Measurements from ENCODE around the gene A2ML1. TPM values are rescaled to one million over a fixed set of nuclear protein-coding genes. Genes with fewer than 3 reads are reported as not detected.

The A2ML1 gene
- total and polyA plus RNA-seq, 4 donors, result 0.04 to 1.1 (median 0.06) TPM; not detected in 1

- no peak for DNase-seq
- no peaks in the 10 kb centered on the region for H3K4me1 ChIP-seq (ENCODE audit: control insufficient read depth in 5 of 5, insufficient read depth in 5 of 5, low read length in 5 of 5)
- WGBS, 2 donors, result 74 to 76% methylated on average over 5 of the region's 5 CpGs
- H3K4me3 ChIP-seq, result no peak overlapping the region
- H3K9me3 ChIP-seq (ENCODE audit: control insufficient read depth in 4 of 4, insufficient read depth in 3 of 4, low read length in 3 of 4), result no peaks in the 10 kb centered on the region
- no peak overlapping the region for H3K9ac ChIP-seq (ENCODE audit: insufficient read depth in 1 of 2, low read length in 2 of 2)
- H3K27ac ChIP-seq (ENCODE audit: low read depth in 1 of 2, low read length in 1 of 2), result no peak overlapping the region
- TF ChIP-seq, protein P1, sequence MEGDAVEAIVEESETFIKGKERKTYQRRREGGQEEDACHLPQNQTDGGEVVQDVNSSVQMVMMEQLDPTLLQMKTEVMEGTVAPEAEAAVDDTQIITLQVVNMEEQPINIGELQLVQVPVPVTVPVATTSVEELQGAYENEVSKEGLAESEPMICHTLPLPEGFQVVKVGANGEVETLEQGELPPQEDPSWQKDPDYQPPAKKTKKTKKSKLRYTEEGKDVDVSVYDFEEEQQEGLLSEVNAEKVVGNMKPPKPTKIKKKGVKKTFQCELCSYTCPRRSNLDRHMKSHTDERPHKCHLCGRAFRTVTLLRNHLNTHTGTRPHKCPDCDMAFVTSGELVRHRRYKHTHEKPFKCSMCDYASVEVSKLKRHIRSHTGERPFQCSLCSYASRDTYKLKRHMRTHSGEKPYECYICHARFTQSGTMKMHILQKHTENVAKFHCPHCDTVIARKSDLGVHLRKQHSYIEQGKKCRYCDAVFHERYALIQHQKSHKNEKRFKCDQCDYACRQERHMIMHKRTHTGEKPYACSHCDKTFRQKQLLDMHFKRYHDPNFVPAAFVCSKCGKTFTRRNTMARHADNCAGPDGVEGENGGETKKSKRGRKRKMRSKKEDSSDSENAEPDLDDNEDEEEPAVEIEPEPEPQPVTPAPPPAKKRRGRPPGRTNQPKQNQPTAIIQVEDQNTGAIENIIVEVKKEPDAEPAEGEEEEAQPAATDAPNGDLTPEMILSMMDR (IDR thresholded peaks at IDR 0.05; ENCODE audit: control extremely low read depth, extremely low read depth), result no peak
- ATAC-seq (ENCODE audit: insufficient read depth, low FRiP score), result no peak
- H3K27me3 ChIP-seq (ENCODE audit: control insufficient read depth in 3 of 3, insufficient read depth in 3 of 3, low read length in 2 of 3), result no peaks in the 10 kb centered on the region
- H3K36me3 ChIP-seq (ENCODE audit: control insufficient read depth in 4 of 4, insufficient read depth in 4 of 4, low read length in 4 of 4), result no peaks in the 10 kb centered on the region
These were observed 6.7 kb downstream of the A2ML1 start for GRCh38 chr12:8829125-8829518.

DNA sequence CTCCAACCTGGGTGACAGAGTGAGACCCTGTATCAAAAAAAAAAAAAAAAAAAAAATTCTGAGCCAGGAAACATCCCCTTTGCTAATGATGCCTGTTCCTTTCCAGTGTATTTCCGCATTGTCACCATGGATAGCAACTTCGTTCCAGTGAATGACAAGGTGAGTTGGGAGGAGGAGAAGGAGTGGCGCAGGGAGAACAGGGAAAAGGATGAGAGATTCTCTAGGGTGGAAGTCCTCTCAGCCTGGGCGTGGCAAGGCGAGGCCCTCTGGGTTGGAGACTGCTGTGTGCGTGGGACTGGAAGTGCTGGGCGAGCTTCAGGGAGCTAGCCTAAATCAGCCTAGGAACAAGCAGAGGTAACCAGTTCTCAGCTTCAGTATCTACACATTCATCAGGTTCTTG, 7.2 kb downstream of the A2ML1 start:
- no peaks in the 10 kb centered on the region for H3K4me1 ChIP-seq (ENCODE audit: control insufficient read depth in 5 of 5, insufficient read depth in 5 of 5, low read length in 5 of 5)
- TF ChIP-seq, protein P1 (IDR thresholded peaks at IDR 0.05; ENCODE audit: control extremely low read depth, extremely low read depth), result no peak
- no peak overlapping the region for H3K9ac ChIP-seq (ENCODE audit: insufficient read depth in 1 of 2, low read length in 2 of 2)
- H3K27ac ChIP-seq (ENCODE audit: low read depth in 1 of 2, low read length in 1 of 2), result no peak overlapping the region
- H3K4me3 ChIP-seq, result no peak overlapping the region
- 90 to 94% methylated on average over 7 of the region's 7 CpGs for WGBS, 2 donors
- no peak for ATAC-seq (ENCODE audit: insufficient read depth, low FRiP score)
- H3K9me3 ChIP-seq (ENCODE audit: control insufficient read depth in 4 of 4, insufficient read depth in 3 of 4, low read length in 3 of 4), result no peaks in the 10 kb centered on the region
- H3K27me3 ChIP-seq (ENCODE audit: control insufficient read depth in 3 of 3, insufficient read depth in 3 of 3, low read length in 2 of 3), result no peaks in the 10 kb centered on the region
- no peaks in the 10 kb centered on the region for H3K36me3 ChIP-seq (ENCODE audit: control insufficient read depth in 4 of 4, insufficient read depth in 4 of 4, low read length in 4 of 4)
- DNase-seq, result no peak

GRCh38 chr12:8831116-8831515, 8.7 kb downstream of the A2ML1 start:
- Histone ChIP-seq H3K27ac (ENCODE audit: low read depth in 1 of 2, low read length in 1 of 2) (no peak overlapping the region), H3K9ac (ENCODE audit: insufficient read depth in 1 of 2, low read length in 2 of 2) (no peak overlapping the region), H3K4me1 (ENCODE audit: control insufficient read depth in 5 of 5, insufficient read depth in 5 of 5, low read length in 5 of 5) (no peaks in the 10 kb centered on the region), H3K36me3 (ENCODE audit: control insufficient read depth in 4 of 4, insufficient read depth in 4 of 4, low read length in 4 of 4) (no peaks in the 10 kb centered on the region), H3K27me3 (ENCODE audit: control insufficient read depth in 3 of 3, insufficient read depth in 3 of 3, low read length in 2 of 3) (no peaks in the 10 kb centered on the region), H3K9me3 (ENCODE audit: control insufficient read depth in 4 of 4, insufficient read depth in 3 of 4, low read length in 3 of 4) (no peaks in the 10 kb centered on the region), H3K4me3 (no peak overlapping the region)
- ATAC-seq (ENCODE audit: insufficient read depth, low FRiP score), result no peak
- 88 to 91% methylated on average over 9 of the region's 9 CpGs for WGBS, 2 donors
- TF ChIP-seq, protein P1 (IDR thresholded peaks at IDR 0.05; ENCODE audit: control extremely low read depth, extremely low read depth), result no peak
- DNase-seq, result no peak

GRCh38 chr12:8832500-8832899, 10.1 kb downstream of the A2ML1 start:
- DNase-seq (no peak), ATAC-seq (ENCODE audit: insufficient read depth, low FRiP score) (no peak)
- Histone ChIP-seq H3K4me3 (no peak overlapping the region), H3K36me3 (ENCODE audit: control insufficient read depth in 4 of 4, insufficient read depth in 4 of 4, low read length in 4 of 4) (no peaks in the 10 kb centered on the region), H3K27ac (ENCODE audit: low read depth in 1 of 2, low read length in 1 of 2) (no peak overlapping the region), H3K9me3 (ENCODE audit: control insufficient read depth in 4 of 4, insufficient read depth in 3 of 4, low read length in 3 of 4) (no peaks in the 10 kb centered on the region), H3K27me3 (ENCODE audit: control insufficient read depth in 3 of 3, insufficient read depth in 3 of 3, low read length in 2 of 3) (no peaks in the 10 kb centered on the region), H3K4me1 (ENCODE audit: control insufficient read depth in 5 of 5, insufficient read depth in 5 of 5, low read length in 5 of 5) (no peaks in the 10 kb centered on the region), H3K9ac (ENCODE audit: insufficient read depth in 1 of 2, low read length in 2 of 2) (no peak overlapping the region)
- TF ChIP-seq, protein P1 (IDR thresholded peaks at IDR 0.05; ENCODE audit: control extremely low read depth, extremely low read depth), result no peak
- 86% methylated on average over 6 of the region's 6 CpGs for WGBS, 2 donors
